ENCODE measurements around the gene SH3D21. TPM values are rescaled to one million over a fixed set of nuclear protein-coding genes. Genes with fewer than 3 reads are reported as not detected.

Gene SH3D21
- total and polyA plus RNA-seq, 2 experiments from 2014 or later, result 2.6 to 2.9 TPM

GRCh38 chr1:36341626-36342320 is 35.6 kb downstream of the SH3D21 start:
- Histone ChIP-seq H4K20me1 (ENCODE audit: insufficient read depth, poor library complexity, severe bottlenecking) (no peaks in the 10 kb centered on the region), H3K36me3 (replicated peaks; ENCODE audit: insufficient read depth, low read depth) (no peaks in the 10 kb centered on the region), H3K27me3 (no peaks in the 10 kb centered on the region), H3K4me1 (ENCODE audit: insufficient read depth) (no peaks in the 10 kb centered on the region), H3K4me3 (no peak overlapping the region), H3K9me3 (ENCODE audit: low read depth) (no peaks in the 10 kb centered on the region), H3K9me2 (replicated peaks; ENCODE audit: insufficient read depth) (no peaks in the 10 kb centered on the region), H2AFZ (no peak overlapping the region), H3K79me2 (no peaks in the 10 kb centered on the region), H3K27ac (no peak overlapping the region), H3K4me2 (no peak overlapping the region)
- TF ChIP-seq CTCF (IDR thresholded peaks at IDR 0.05; ENCODE audit: poor library complexity) (no peak), EZH2phosphoT487 (IDR thresholded peaks at IDR 0.05; ENCODE audit: low read depth, severe bottlenecking, unreplicated experiment) (no peak), EZH2 (IDR thresholded peaks at IDR 0.05; ENCODE audit: borderline replicate concordance) (no peak)
- WGBS (ENCODE audit: low lambda C conversion rate, missing lambda C conversion rate), result 97% methylated on average over 29 of the region's 34 CpGs
- no peak for DNase-seq (ENCODE audit: low spot score)

GRCh38 chr1:36342426-36343185 is 36.4 kb downstream of the SH3D21 start:
- no peaks in the 10 kb centered on the region for H3K4me1 ChIP-seq (ENCODE audit: insufficient read depth)
- H3K4me2 ChIP-seq, result no peak overlapping the region
- H3K27me3 ChIP-seq, result no peaks in the 10 kb centered on the region
- no peaks in the 10 kb centered on the region for H3K79me2 ChIP-seq
- H3K9me2 ChIP-seq (replicated peaks; ENCODE audit: insufficient read depth), result no peaks in the 10 kb centered on the region
- peak; percentile 52 for DNase-seq (ENCODE audit: low spot score)
- H2AFZ ChIP-seq, result no peak overlapping the region
- no peak overlapping the region for H3K27ac ChIP-seq
- H4K20me1 ChIP-seq (ENCODE audit: insufficient read depth, poor library complexity, severe bottlenecking), result no peaks in the 10 kb centered on the region
- no peaks in the 10 kb centered on the region for H3K36me3 ChIP-seq (replicated peaks; ENCODE audit: insufficient read depth, low read depth)
- TF ChIP-seq EZH2 (IDR thresholded peaks at IDR 0.05; ENCODE audit: borderline replicate concordance) (no peak), CTCF (IDR thresholded peaks at IDR 0.05; ENCODE audit: poor library complexity) (peak; percentile 50), EZH2phosphoT487 (IDR thresholded peaks at IDR 0.05; ENCODE audit: low read depth, severe bottlenecking, unreplicated experiment) (no peak)
- no peak overlapping the region for H3K4me3 ChIP-seq
- WGBS (ENCODE audit: low lambda C conversion rate, missing lambda C conversion rate), result 84% methylated on average over 10 of the region's 10 CpGs
- no peaks in the 10 kb centered on the region for H3K9me3 ChIP-seq (ENCODE audit: low read depth)

- Histone ChIP-seq H2AFZ (no peak overlapping the region), H4K20me1 (ENCODE audit: insufficient read depth, poor library complexity, severe bottlenecking) (no peaks in the 10 kb centered on the region), H3K4me1 (ENCODE audit: insufficient read depth) (no peaks in the 10 kb centered on the region), H3K36me3 (replicated peaks; ENCODE audit: insufficient read depth, low read depth) (no peaks in the 10 kb centered on the region), H3K9me3 (ENCODE audit: low read depth) (no peaks in the 10 kb centered on the region), H3K4me3 (no peak overlapping the region), H3K27me3 (no peaks in the 10 kb centered on the region), H3K4me2 (no peak overlapping the region), H3K9me2 (replicated peaks; ENCODE audit: insufficient read depth) (no peaks in the 10 kb centered on the region), H3K79me2 (no peaks in the 10 kb centered on the region), H3K27ac (no peak overlapping the region)
- no peak for DNase-seq (ENCODE audit: low spot score)
- WGBS (ENCODE audit: low lambda C conversion rate, missing lambda C conversion rate), result 96% methylated on average over 22 of the region's 24 CpGs
- TF ChIP-seq CTCF (IDR thresholded peaks at IDR 0.05; ENCODE audit: poor library complexity) (no peak), EZH2phosphoT487 (IDR thresholded peaks at IDR 0.05; ENCODE audit: low read depth, severe bottlenecking, unreplicated experiment) (no peak), EZH2 (IDR thresholded peaks at IDR 0.05; ENCODE audit: borderline replicate concordance) (no peak)
Measured at GRCh38 chr1:36343651-36344394, 37.7 kb downstream of the SH3D21 start.

Measured in hepatocyte (in vitro differentiated cells).